ENCODE results near the gene GLRX3. TPM values are rescaled to one million over a fixed set of nuclear protein-coding genes. Genes with fewer than 3 reads are reported as not detected.

The GLRX3 gene
- total and polyA plus RNA-seq, 2 of the 13 experiments (the other 11 are each of a cell fraction or from before 2014, with no cell fraction given), result 91.4 to 135 TPM

- TF ChIP-seq, protein P1, sequence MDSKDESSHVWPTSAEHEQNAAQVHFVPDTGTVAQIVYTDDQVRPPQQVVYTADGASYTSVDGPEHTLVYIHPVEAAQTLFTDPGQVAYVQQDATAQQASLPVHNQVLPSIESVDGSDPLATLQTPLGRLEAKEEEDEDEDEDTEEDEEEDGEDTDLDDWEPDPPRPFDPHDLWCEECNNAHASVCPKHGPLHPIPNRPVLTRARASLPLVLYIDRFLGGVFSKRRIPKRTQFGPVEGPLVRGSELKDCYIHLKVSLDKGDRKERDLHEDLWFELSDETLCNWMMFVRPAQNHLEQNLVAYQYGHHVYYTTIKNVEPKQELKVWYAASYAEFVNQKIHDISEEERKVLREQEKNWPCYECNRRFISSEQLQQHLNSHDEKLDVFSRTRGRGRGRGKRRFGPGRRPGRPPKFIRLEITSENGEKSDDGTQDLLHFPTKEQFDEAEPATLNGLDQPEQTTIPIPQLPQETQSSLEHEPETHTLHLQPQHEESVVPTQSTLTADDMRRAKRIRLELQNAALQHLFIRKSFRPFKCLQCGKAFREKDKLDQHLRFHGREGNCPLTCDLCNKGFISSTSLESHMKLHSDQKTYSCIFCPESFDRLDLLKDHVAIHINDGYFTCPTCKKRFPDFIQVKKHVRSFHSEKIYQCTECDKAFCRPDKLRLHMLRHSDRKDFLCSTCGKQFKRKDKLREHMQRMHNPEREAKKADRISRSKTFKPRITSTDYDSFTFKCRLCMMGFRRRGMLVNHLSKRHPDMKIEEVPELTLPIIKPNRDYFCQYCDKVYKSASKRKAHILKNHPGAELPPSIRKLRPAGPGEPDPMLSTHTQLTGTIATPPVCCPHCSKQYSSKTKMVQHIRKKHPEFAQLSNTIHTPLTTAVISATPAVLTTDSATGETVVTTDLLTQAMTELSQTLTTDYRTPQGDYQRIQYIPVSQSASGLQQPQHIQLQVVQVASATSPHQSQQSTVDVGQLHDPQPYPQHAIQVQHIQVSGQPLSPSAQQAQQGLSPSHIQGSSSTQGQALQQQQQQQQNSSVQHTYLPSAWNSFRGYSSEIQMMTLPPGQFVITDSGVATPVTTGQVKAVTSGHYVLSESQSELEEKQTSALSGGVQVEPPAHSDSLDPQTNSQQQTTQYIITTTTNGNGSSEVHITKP (CRISPR knock-in tag; IDR thresholded peaks at IDR 0.05; ENCODE audit: low read depth), result no peak
- TF ChIP-seq MAFF (IDR thresholded peaks at IDR 0.05; ENCODE audit: low read depth, low read length) (no peak), ZNF547 (CRISPR knock-in tag; IDR thresholded peaks at IDR 0.05) (peak; percentile 76; the same call in 1 of the 2 replicates), ZNF678 (CRISPR knock-in tag; IDR thresholded peaks at IDR 0.05) (peak; percentile 56; the same call in 1 of the 2 replicates), TAF15 (IDR thresholded peaks at IDR 0.05; ENCODE audit: low read depth, low read length, poor library complexity, severe bottlenecking) (peak; percentile 39), ZNF772 (CRISPR knock-in tag; IDR thresholded peaks at IDR 0.05) (peak; percentile 71; the same call in 1 of the 2 replicates), HMG20A (CRISPR knock-in tag; IDR thresholded peaks at IDR 0.05; ENCODE audit: borderline replicate concordance) (no peak), YY1 (IDR thresholded peaks at IDR 0.05; ENCODE audit: insufficient read depth, insufficient replicate concordance, low read depth, low read length) (peak; percentile 97), GZF1 (CRISPR knock-in tag; IDR thresholded peaks at IDR 0.05) (no peak), SOX5 (CRISPR knock-in tag; IDR thresholded peaks at IDR 0.05; ENCODE audit: borderline replicate concordance) (0 out of 2 replicates have a peak, but pooled peaks have one; percentile 22), FOXA3 (CRISPR knock-in tag; IDR thresholded peaks at IDR 0.05) (0 out of 2 replicates have a peak, but pooled peaks have one; percentile 15), BRD4 (CRISPR knock-in tag; IDR thresholded peaks at IDR 0.05) (peak; percentile 59; the same call in 1 of the 2 replicates), ZNF160 (CRISPR knock-in tag; IDR thresholded peaks at IDR 0.05) (peak; percentile 30; the same call in 1 of the 2 replicates), ZNF513 (CRISPR knock-in tag; conservative IDR thresholded peaks at IDR 0.05) (no peak), ZFP91 (CRISPR knock-in tag; IDR thresholded peaks at IDR 0.05; ENCODE audit: borderline replicate concordance) (peak; percentile 59; the same call in 1 of the 2 replicates), RXRA (CRISPR knock-in tag; IDR thresholded peaks at IDR 0.05) (peak; percentile 50; the same call in 1 of the 2 replicates), XRCC5 (optimal IDR thresholded peaks at IDR 0.05; ENCODE audit: low read length) (peak; percentile 79), ZFP62 (CRISPR knock-in tag; IDR thresholded peaks at IDR 0.05) (no peak), ZFP41 (CRISPR knock-in tag; IDR thresholded peaks at IDR 0.05; ENCODE audit: borderline replicate concordance) (no peak), MBNL3 (CRISPR knock-in tag; conservative IDR thresholded peaks at IDR 0.05) (no peak), NFATC3 (CRISPR knock-in tag; IDR thresholded peaks at IDR 0.05) (no peak), ATF7-NPFF (CRISPR knock-in tag; IDR thresholded peaks at IDR 0.05; ENCODE audit: low read depth) (no peak)
These were observed at the start of gene GLRX3 (continued) for GRCh38 chr10:130136226-130137089.

Measured in HepG2 (cell line).